Prostate gland (tissue), 2 donors: ENCODE results near the gene RAB42.

Experiments
- POLR2A ChIP-seq: fragments of 450-650 bp; IDR thresholded peaks from one replicate; pipeline ENCODE4 v1.6.1; 2016; ENCODE audit warnings: antibody characterized with exemption, mild to moderate bottlenecking
- POLR2AphosphoS5 ChIP-seq: sonication (generic); formaldehyde crosslinking; IDR thresholded peaks from one replicate; pipeline ENCODE4 v1.6.1; 2017; ENCODE audit warnings: antibody characterized with exemption
- TF ChIP-seq, protein P1 (sequence below), 4 experiments: fragments of 200-600 bp in 2 of 4; fragments of 450-650 bp in 2 of 4; sonication (generic) in 2 of 4; IDR thresholded peaks; 1 replicate in 3 of 4; 2 replicates in 1 of 4; pipeline ENCODE4 v1.5.1; 2016 to 2019; ENCODE audit warnings: antibody characterized with exemption in 4 of 4, mild to moderate bottlenecking in 2 of 4, moderate library complexity in 2 of 4

DNA sequence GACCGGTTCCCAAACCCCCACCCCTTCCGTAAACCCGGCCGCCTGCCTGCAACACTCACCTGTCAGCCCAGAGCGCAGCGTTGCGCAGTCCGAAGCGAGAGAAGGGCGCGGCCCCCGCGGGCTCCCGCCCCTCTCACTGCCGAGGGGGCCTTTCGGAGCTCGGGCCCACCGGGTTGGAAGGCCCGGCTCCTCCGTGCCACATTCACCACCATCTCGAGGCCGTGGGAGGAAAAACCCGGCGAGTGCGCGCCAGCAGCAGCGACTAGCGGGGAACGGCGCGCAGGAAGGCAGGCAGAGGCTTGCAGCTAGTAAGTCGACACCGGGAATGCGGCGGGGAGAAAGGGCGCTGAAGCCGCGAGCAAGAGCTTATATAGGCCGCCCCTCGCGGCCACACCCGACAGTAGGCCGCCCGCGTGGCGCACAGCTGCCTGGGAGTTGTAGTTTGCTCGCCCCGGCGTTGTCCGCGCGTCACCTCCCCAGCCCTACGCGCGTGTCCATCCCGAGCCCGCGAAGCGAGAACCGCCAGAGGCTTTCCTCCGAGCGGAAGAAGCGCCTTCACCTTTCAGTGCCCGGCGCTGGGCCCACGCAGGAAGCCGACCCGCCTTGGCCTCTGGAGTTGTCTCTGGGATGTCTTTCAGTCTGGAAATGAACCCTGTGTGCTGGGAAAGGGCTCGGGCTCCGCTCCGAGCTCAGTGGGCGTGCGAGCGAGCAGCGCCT is 10.4 kb upstream of the RAB42 start:
- TF ChIP-seq, protein P1, sequence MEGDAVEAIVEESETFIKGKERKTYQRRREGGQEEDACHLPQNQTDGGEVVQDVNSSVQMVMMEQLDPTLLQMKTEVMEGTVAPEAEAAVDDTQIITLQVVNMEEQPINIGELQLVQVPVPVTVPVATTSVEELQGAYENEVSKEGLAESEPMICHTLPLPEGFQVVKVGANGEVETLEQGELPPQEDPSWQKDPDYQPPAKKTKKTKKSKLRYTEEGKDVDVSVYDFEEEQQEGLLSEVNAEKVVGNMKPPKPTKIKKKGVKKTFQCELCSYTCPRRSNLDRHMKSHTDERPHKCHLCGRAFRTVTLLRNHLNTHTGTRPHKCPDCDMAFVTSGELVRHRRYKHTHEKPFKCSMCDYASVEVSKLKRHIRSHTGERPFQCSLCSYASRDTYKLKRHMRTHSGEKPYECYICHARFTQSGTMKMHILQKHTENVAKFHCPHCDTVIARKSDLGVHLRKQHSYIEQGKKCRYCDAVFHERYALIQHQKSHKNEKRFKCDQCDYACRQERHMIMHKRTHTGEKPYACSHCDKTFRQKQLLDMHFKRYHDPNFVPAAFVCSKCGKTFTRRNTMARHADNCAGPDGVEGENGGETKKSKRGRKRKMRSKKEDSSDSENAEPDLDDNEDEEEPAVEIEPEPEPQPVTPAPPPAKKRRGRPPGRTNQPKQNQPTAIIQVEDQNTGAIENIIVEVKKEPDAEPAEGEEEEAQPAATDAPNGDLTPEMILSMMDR (IDR thresholded peaks at IDR 0.05), result peak in 2 of 4 experiments; percentile 54 to 63
- TF ChIP-seq POLR2A (peak; percentile 85), POLR2AphosphoS5 (peak; percentile 92)
